ENCODE results near the gene WDR19.
"Not testable (repeated sequence)": the region's sequence is repeated elsewhere in the genome, so short reads cannot be mapped to it uniquely, and the experiment has no call there.

Gene WDR19

DNA sequence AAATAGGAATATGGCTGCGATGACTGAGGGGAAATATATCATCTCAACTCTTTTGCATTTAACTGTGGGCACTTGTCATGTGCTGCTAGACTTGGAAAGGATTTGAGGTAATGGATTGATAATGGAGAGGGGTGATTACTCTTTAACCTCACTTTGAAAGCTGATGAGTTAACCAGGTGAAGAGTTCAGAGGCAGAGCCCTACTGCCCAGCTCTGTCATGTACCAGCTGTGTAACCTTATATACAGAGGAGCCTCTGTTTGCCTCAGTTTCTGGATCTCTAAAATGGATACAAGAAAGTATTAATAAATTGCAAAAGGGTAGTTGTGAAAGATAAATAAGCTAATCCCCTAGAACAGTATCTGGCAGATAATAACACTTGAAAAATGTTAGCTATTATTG lies 51.5 kb downstream of the WDR19 start:
- DNase-seq, result no peak

- DNase-seq, result no peak
Observed at GRCh38 chr4:39235021-39235420, 52.7 kb downstream of the WDR19 start.

DNA sequence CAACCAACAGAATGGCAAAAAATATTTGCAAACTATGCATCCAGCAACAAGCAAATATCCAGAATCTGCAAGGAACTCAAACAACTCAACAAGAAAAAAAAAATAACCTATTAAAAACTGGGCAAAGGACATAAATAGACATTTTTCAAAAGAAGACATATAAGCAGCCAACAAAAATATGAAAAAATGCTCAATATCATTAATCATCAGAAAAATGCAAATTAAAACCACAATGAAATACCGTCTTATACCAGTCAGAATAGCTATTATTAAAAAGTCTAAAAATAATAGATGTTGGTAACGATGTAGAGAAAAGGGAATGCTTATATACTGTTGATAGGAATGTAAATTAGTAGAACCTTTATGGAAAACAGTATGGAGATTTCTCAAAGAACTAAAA lies 53.4 kb downstream of the WDR19 start:
- no peak for DNase-seq

GRCh38 chr4:39237179-39237578 lies 54.9 kb downstream of the WDR19 start:
- no peak for DNase-seq

- no peak for DNase-seq
Observed at GRCh38 chr4:39243462-39243861, 61.1 kb downstream of the WDR19 start.

DNA sequence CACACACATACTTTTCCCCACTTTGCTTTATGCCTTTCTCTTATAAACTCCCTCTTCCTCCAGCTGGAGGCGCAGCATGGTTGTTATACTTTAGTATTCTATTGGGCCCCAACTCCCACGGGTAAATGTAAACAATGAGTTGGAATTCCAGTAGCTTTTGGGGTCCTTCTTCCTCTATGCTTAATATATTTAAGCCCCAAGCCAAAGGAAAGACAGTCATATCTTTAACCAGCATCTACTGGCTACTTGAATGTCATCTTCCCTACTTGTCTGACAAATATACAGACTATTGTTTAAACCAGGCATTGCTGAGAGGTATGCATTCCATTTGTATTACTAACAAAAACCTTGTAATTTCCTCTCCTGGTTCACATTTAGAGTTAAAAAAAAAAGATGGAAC lies 72.9 kb downstream of the WDR19 start:
- no peak for DNase-seq

- no peak for DNase-seq
Observed at GRCh38 chr4:39255871-39256270, 73.5 kb downstream of the WDR19 start.

- no peak for DNase-seq
Observed at GRCh38 chr4:39256436-39256835, 74.1 kb downstream of the WDR19 start.

- no peak for DNase-seq
Observed at GRCh38 chr4:39259571-39260330, 77.4 kb downstream of the WDR19 start.

DNA sequence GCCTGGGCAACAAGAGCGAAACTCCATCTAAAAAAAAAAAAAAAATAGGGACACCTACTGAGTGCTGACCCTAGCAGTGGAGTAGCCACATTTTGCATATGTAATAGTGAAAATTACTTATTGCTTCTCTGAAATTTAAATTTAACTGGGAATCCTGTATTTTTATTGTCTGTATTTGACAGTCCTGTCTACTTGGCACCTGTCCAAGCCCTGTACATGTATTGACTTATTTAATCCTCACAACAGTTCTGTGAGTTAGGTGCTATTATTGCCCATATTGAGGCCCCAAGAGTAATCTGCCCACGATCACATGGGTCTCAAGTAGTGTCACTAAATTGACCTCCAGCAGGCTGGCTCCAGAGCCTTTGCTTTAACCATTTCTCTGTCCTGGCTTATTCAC lies 81.6 kb downstream of the WDR19 start:
- DNase-seq, result peak; percentile 29

DNA sequence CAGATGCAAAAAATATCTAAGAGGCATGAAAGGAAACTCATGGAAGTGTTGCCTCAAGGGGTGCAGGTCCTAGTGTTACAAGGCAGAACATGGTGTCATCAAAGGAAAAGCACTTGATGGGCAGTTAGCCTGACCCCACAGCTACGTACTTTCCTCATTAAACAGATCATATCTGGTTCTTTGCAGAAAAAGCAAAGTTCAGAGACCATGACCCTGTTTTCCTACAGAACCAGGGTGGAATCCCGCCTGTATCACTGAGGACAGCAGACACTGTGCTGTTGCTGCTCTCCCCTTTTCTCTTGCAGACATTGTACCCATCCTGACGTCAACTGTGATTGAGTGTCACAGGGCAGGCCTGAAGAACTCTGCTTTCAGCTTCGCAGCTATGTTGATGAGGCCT lies 92.2 kb downstream of the WDR19 start:
- DNase-seq, result no peak

GRCh38 chr4:39277661-39278060 lies 95.3 kb downstream of the WDR19 start:
- DNase-seq, result not testable (repeated sequence)

DNA sequence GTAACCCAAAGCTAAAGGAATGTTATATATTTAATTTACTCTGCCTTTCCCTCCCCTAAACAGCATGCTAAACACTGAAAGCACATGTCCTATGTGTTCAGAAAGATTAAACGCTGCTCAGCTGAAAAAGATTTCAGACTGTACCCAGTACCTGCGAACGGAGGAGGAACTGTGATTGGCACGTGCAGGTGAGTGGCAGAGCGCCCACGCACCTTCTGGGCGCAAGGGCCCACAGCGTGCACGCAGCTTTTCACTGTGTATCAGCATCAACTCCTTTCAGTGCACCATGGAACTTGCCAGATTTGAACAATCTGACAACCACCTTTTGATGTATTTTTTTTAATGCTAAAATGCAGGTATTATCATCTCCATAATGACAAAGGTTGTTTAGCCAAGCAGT lies 96.1 kb downstream of the WDR19 start:
- no peak for DNase-seq

GRCh38 chr4:39279416-39279815 lies 97.1 kb downstream of the WDR19 start:
- DNase-seq, result no peak

GRCh38 chr4:39280770-39281169 lies 98.4 kb downstream of the WDR19 start:
- DNase-seq, result no peak

- no peak for DNase-seq
Observed at GRCh38 chr4:39285111-39285795, 102.9 kb downstream of the WDR19 start.

GRCh38 chr4:39285853-39286252 lies 103.5 kb downstream of the WDR19 start:
- no peak for DNase-seq

GRCh38 chr4:39286263-39286662 lies 103.9 kb downstream of the WDR19 start:
- no peak for DNase-seq

- DNase-seq, result no peak
Observed at GRCh38 chr4:39287223-39287622, 104.9 kb downstream of the WDR19 start.

DNA sequence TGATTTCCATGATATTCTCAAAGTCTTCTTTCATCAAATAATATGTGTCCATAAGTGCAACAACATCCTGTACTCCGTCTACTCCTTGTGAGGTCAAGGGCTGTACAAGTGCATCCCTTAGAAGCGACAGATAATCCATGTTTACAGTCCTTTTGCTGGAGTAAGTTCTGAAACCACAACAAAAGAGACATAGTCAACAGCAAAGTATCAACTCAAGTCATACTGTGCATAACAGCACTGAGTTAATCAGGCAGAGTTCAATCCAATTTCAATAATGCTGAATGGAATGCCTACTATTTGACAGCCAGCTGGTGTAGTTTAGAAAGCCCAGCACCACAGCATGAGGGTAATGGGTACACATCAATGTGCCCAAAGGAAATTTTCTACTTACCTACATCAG lies 109.4 kb downstream of the WDR19 start:
- no peak for DNase-seq

DNA sequence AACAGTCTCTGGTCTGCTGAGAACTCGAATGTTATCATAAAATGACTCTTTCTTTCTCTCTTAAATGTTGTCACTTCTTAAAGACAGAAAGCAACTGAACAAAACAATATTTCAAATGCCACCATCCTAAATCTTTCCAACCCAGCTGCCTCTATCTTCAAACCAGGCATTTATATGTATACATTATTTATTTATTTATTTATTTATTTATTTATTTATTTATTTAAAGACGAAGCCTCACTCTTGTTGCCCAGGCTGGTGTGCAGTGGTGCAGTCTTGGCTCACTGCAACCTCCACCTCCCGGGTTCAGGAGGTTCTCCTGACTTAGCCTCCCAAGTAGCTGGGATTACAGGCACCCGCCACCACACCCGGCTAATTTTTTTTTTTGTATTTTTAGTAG lies 110.1 kb downstream of the WDR19 start:
- not testable (repeated sequence) for DNase-seq

- DNase-seq, result no peak
Observed at GRCh38 chr4:39295784-39296183, 113.5 kb downstream of the WDR19 start.

DNA sequence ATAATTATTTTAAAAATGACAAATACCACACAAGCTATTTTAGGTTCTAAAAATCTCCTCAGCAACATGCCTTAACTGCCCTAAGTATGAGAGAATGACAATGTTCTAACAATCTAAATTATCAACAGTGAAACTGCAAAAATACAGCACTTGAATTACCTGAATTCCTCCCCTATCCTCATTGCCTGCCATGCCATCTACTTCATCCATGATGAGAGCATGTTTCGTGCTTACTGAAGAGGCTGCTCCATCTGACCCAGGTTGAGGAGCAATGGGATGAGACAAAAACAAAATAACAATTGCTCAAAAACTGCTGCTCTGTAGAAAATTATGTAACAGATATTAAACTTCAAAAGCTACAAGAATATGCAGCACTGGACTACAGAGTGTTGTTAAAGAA lies 120.6 kb downstream of the WDR19 start:
- DNase-seq, result no peak

DNA sequence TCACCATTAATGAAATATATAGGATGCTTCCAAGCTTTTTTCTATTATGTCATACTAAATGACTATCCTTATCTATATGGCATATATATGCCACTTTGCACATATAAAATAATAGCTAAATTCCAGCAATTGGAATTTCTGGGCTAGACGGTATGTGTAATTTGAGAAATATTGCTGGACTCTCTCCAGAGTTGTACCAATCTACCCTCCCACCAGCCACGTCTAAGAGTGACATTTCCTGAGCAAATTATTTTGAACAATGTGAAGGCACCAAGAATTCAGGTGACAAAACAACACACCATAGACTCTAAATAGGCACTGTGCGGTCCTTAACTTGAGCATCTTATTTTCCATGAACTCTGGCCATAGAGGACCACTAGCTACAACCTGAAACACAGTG lies 121.5 kb downstream of the WDR19 start:
- no peak for DNase-seq

DNA sequence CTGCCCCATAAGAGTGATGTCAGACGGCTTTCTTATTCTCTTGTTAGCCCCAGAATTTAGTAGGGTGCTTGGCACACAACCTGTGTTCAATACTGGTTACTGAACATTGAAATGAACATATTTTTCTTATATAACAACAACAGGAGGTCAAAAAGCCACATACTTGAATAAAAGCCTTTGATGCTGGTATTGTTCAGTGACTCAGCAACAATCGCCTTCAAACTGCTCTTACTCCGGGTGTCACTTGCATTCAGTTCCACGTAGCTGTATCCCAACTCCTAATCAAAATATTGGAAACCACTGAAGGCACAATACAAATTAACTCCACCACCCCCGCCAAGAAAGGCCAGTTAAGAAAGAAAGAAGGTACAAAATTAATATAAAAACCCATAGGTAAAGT lies 122.3 kb downstream of the WDR19 start:
- peak; percentile 45 for DNase-seq

All from hematopoietic multipotent progenitor cell treated with erythropoietin and hydrocortisone succinate and interleukin-3 and kit ligand, for 4 days (in vitro differentiated cells).